Activated CD8-positive, alpha-beta memory T cell treated with anti-CD3 and anti-CD28 coated beads for 1 hour (primary cell): ENCODE measurements around the gene SPATA13.

Experiments used
- DNase-seq, 2 donors: peaks; one replicate each; pipeline ENCODE4 v3.0.0-alpha.2; 2020; ENCODE audit warnings: low read depth in 1 of 2; ENCODE audit errors: extremely low read depth in 1 of 2

The SPATA13 gene

GRCh38 chr13:24244802-24245201 lies 84.3 kb downstream of the SPATA13 start:
- no peak for DNase-seq

- DNase-seq = no peak
These were observed 86.5 kb downstream of the SPATA13 start for GRCh38 chr13:24247016-24247415.

- DNase-seq = no peak
These were observed 89.1 kb downstream of the SPATA13 start for GRCh38 chr13:24249624-24250023.

- DNase-seq = no peak
These were observed 90.0 kb downstream of the SPATA13 start for GRCh38 chr13:24250376-24251057.

- DNase-seq = peak; percentile 54 to 66
These were observed 91.0 kb downstream of the SPATA13 start for GRCh38 chr13:24251525-24251924.

GRCh38 chr13:24252136-24252535 lies 91.6 kb downstream of the SPATA13 start:
- no peak for DNase-seq

GRCh38 chr13:24253520-24254145 lies 93.1 kb downstream of the SPATA13 start:
- DNase-seq = no peak

- no peak for DNase-seq
These were observed 93.8 kb downstream of the SPATA13 start for GRCh38 chr13:24254146-24254841.

GRCh38 chr13:24257497-24257896 lies 97.0 kb downstream of the SPATA13 start:
- no peak for DNase-seq

- no peak for DNase-seq
These were observed 101.0 kb downstream of the SPATA13 start for GRCh38 chr13:24261566-24261965.

- DNase-seq = no peak
These were observed 103.1 kb downstream of the SPATA13 start for GRCh38 chr13:24263632-24264031.

- peak; percentile 55 to 63 for DNase-seq
These were observed 104.5 kb downstream of the SPATA13 start for GRCh38 chr13:24264976-24265375.

- no peak for DNase-seq
These were observed 104.9 kb downstream of the SPATA13 start for GRCh38 chr13:24265453-24265852.

GRCh38 chr13:24267274-24267673 lies 106.8 kb downstream of the SPATA13 start:
- no peak for DNase-seq

GRCh38 chr13:24267801-24268200 lies 107.3 kb downstream of the SPATA13 start:
- no peak for DNase-seq

- no peak for DNase-seq
These were observed 109.3 kb downstream of the SPATA13 start for GRCh38 chr13:24269821-24270220.

- no peak for DNase-seq
These were observed 110.2 kb downstream of the SPATA13 start for GRCh38 chr13:24270639-24271141.

GRCh38 chr13:24271231-24271600 lies 110.7 kb downstream of the SPATA13 start:
- no peak for DNase-seq

GRCh38 chr13:24271601-24272451 lies 111.3 kb downstream of the SPATA13 start:
- DNase-seq = peak in 1 of 2 donors; percentile 42

GRCh38 chr13:24272452-24273161 lies 112.1 kb downstream of the SPATA13 start:
- DNase-seq = no peak
